Spleen (tissue), 7 donors: ENCODE results near the gene KLHL18.

Experiments used
- POLR2A ChIP-seq, 3 donors: fragments of 450-650 bp; IDR thresholded peaks; one replicate each; pipeline ENCODE4 v1.5.1; 2017; ENCODE audit warnings: antibody characterized with exemption in 3 of 3, mild to moderate bottlenecking in 1 of 3
- POLR2AphosphoS5 ChIP-seq, 3 donors: sonication (generic); formaldehyde crosslinking; IDR thresholded peaks; one replicate each; pipeline ENCODE4 v1.5.1; 2017; ENCODE audit warnings: antibody characterized with exemption in 3 of 3
- TF ChIP-seq, protein P1 (sequence below), 11 experiments: fragments of 200-600 bp in 7 of 11; fragments of 450-650 bp in 4 of 11; sonication (generic) in 4 of 11; IDR thresholded peaks in 8 of 11; conservative IDR thresholded peaks in 3 of 11; 1 replicate in 7 of 11; 2 replicates in 4 of 11; pipeline versions ENCODE4 v1.4.0 to v1.8.0; 2016 to 2021; ENCODE audit warnings: antibody characterized with exemption in 11 of 11, inconsistent platforms in 4 of 11, mild to moderate bottlenecking in 1 of 11
- donor health status: DM: no; HTN: no; CAD: no; lungs with moderate emphysema.
- donor health status: DM: no; HTN: no; CAD: no.
- donor health status: DM: no; HTN: no; CAD: no.

DNA sequence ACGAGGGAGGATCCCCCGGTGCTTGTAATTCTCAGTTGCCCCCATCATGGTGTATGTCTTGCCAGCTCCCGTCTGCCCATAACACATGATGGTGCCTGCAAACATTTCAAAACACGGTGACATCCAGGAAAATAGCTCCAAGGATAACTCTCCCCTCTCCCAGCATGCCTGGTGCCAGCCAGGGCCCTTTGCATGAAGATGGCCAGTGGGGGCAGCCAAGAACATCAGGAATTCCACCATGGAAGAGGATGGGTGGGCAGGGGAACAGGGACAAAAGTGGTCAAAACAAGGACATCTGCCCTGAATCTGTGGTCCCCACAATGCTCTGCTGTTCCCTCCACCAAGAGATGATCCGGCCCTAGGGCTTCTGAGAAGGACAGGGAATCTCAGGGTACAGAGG lies 9.2 kb upstream of the KLHL18 start:
- TF ChIP-seq, protein P1, sequence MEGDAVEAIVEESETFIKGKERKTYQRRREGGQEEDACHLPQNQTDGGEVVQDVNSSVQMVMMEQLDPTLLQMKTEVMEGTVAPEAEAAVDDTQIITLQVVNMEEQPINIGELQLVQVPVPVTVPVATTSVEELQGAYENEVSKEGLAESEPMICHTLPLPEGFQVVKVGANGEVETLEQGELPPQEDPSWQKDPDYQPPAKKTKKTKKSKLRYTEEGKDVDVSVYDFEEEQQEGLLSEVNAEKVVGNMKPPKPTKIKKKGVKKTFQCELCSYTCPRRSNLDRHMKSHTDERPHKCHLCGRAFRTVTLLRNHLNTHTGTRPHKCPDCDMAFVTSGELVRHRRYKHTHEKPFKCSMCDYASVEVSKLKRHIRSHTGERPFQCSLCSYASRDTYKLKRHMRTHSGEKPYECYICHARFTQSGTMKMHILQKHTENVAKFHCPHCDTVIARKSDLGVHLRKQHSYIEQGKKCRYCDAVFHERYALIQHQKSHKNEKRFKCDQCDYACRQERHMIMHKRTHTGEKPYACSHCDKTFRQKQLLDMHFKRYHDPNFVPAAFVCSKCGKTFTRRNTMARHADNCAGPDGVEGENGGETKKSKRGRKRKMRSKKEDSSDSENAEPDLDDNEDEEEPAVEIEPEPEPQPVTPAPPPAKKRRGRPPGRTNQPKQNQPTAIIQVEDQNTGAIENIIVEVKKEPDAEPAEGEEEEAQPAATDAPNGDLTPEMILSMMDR (IDR thresholded peaks at IDR 0.05 in 8 of 11, conservative IDR thresholded peaks at IDR 0.05 in 3 of 11): no peak
- TF ChIP-seq POLR2A (IDR thresholded peaks at IDR 0.05): no peak
- no peak for TF ChIP-seq POLR2AphosphoS5 (IDR thresholded peaks at IDR 0.05)
